ENCODE data around the gene MRPS34.

DNA sequence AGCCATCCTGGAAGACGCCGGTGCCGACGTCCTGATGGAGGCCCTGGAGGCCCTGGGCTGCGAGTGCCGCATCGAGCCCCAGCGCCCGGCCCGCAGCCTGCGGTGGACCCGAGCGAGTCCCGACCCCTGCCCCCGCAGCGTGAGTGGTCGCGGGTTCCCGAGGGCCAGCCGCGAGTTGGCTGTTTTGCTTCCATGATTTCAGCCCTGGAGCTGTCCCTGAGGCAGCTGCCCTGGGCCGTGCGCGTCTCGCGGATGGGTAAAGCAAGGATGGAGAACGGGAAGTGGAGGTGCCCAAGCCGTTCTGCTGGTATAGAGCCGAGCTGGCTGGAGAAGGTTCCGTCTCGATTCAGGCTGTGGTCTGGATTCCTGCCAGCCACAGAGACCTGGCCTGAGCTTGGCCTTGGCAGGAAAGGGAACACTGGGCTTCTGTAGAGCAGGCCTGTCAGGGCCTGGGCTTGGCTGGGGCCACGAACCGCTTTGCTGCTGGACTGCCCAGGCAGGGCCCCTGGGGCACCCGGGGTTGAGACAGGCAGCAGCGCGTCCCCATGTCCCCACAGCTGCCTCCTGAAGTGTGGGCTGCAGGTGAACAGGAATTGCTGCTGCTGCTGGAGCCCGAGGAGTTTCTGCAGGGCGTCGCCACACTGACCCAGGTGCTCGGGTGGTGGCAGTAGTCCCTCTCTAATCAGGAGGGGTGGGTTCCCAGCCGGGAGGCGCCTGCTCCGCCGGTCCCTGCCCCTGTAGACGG, 941 bp upstream of the MRPS34 start:
- TF ChIP-seq, protein P1, sequence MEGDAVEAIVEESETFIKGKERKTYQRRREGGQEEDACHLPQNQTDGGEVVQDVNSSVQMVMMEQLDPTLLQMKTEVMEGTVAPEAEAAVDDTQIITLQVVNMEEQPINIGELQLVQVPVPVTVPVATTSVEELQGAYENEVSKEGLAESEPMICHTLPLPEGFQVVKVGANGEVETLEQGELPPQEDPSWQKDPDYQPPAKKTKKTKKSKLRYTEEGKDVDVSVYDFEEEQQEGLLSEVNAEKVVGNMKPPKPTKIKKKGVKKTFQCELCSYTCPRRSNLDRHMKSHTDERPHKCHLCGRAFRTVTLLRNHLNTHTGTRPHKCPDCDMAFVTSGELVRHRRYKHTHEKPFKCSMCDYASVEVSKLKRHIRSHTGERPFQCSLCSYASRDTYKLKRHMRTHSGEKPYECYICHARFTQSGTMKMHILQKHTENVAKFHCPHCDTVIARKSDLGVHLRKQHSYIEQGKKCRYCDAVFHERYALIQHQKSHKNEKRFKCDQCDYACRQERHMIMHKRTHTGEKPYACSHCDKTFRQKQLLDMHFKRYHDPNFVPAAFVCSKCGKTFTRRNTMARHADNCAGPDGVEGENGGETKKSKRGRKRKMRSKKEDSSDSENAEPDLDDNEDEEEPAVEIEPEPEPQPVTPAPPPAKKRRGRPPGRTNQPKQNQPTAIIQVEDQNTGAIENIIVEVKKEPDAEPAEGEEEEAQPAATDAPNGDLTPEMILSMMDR (IDR thresholded peaks at IDR 0.05), result no peak
- no peak for TF ChIP-seq POLR2A (IDR thresholded peaks at IDR 0.05)

Measured in lower leg skin (tissue), 3 donors.